ENCODE data around the gene TCEAL5.

TCEAL5 gene, protein sequence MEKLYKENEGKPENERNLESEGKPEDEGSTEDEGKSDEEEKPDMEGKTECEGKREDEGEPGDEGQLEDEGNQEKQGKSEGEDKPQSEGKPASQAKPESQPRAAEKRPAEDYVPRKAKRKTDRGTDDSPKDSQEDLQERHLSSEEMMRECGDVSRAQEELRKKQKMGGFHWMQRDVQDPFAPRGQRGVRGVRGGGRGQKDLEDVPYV

DNA sequence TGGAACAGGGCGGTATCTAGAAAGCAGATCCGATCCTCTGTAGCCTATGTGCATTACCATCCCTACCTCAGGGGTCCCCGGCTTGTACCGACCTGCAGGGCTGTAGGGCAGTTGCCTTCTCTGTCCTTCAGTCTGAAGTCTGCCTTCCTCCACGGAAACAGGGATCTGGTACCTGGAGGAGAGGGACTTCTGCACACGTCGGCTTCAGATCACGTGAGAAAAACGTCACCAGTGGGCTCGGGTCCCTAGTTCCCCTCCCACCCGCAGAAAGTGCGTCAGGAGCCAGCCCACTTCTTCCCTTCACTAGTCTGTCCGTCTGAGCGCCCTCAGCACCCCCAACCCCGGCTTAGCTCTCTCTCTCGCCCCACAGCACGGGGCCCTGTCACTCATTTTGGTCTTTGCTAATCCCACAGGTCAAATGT is at the start of gene TCEAL5:
TSS of gene TCEAL5 (minus strand) at position 170 of the 422 bp plus-strand sequence. CDS start 2,187 bp downstream, outside the sequence.
- TF ChIP-seq, protein P1, sequence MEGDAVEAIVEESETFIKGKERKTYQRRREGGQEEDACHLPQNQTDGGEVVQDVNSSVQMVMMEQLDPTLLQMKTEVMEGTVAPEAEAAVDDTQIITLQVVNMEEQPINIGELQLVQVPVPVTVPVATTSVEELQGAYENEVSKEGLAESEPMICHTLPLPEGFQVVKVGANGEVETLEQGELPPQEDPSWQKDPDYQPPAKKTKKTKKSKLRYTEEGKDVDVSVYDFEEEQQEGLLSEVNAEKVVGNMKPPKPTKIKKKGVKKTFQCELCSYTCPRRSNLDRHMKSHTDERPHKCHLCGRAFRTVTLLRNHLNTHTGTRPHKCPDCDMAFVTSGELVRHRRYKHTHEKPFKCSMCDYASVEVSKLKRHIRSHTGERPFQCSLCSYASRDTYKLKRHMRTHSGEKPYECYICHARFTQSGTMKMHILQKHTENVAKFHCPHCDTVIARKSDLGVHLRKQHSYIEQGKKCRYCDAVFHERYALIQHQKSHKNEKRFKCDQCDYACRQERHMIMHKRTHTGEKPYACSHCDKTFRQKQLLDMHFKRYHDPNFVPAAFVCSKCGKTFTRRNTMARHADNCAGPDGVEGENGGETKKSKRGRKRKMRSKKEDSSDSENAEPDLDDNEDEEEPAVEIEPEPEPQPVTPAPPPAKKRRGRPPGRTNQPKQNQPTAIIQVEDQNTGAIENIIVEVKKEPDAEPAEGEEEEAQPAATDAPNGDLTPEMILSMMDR (IDR thresholded peaks at IDR 0.05), result no peak

DNA sequence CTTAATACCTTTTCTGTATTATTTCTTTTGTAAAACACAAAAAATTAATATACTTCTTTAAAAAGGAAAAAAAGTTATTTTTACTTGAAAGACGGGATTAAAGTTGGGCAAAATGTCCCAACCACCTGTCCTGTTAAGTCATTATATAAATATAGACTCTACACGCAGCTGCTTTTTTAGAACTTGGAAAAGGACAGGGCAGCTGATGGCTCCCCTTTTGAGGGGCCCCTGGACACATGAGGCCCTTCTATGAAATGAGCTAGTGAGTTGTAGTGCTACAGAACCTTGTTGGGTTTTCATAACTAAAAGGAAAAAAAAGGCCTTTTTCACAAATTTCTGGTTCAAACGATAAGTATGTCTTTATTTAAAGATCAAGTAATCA is 34.8 kb upstream of the TCEAL5 start:
- TF ChIP-seq, protein P1 (IDR thresholded peaks at IDR 0.05), result no peak

DNA sequence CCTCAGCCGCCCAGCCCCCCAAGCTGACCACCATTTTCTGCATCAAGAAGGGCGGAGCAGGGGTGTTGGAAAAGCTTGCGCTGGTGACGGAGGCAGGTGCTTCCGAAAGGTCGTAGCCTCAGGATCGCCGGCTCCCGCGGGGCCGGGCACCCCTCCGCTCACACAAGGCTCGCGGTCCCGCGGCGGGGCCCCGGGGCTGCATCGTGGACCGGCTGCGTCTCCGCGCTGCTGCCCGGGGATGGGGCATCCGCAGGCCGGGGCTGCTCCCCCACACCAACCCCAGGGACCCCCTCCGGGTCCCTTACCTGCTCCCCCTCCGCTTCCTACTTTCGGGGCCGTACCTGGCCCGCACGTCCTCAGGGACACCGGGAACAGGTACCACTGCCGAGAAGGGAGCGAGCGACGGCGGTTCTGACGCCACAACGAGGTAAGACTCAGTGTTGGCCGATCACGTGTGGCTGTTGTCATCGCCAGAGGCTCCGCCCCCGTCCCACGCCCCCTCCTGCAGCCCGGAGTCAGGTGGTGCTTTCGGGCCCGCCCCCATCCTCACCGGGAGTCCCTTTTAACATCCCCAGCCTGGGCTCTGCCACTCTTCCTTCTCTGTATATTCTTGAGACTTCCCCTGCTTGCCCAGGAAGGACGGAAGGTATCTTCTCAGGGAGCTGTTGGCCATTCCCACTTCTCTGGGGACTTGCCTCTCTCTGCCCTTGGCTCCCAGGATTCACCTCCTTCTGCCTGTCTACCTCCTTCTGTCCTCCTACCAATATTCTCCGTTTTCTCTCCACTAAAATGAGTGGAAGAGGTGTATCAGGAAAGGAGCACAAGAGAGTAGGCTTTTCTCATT is 34.2 kb upstream of the TCEAL5 start, which contains the start of gene BEX2:
TSS of gene BEX2 (minus strand) at position 436 of the 844 bp plus-strand sequence. CDS start 1,014 bp downstream, outside the sequence.
- TF ChIP-seq, protein P1 (IDR thresholded peaks at IDR 0.05), result no peak

DNA sequence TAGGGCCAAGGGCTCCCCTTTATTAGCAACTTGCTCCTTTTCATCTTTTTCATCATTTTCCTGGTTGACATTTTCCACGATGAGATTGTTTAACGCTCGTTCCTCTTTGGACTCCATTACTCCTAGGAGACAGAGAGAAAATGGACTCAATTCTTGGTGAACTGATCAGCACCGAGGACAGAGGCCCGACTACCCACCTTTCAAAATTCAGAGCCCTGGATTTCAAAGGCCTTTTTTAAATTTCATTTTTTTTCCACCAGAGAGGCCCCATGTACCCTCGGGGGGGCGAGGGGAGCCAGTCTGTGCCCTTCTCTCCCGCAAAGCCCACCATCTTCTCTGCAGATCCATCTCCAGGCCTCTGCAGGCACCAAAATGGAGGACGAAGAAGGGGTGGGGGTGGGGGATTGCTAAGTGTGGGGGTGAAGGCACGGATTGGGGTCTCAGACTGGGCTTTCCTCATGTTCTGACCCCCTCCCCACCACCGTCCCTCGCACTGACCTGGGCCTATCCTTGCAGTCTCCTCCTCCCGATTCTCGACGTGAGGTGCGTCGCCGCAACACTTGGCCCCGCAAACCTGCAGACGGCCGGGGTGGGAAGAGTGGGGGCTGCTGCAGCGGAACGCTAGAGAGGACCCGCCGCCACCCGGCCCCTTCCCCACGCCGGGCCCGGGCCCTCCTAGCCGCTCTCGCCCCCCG is 33.5 kb upstream of the TCEAL5 start:
- TF ChIP-seq, protein P1 (IDR thresholded peaks at IDR 0.05), result no peak

DNA sequence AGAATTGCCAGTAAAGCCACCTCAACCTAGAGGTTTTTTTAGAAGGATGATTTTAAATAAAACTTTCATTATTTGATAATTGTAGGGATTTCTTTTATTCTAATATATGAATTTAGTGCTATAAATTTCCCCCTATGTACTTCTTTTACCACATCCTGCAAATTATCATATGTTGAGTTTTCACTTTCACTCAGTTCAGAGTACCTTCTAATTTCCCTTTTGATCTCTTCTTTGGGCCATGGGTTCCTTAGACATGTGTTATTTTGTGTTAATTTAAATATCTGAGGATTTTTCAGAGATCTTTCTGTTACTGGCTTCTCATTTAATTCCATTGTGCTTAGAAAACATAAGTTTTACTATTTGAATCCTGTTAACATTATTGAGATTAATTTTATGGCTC is 28.2 kb upstream of the TCEAL5 start:
- TF ChIP-seq, protein P1 (IDR thresholded peaks at IDR 0.05), result no peak

DNA sequence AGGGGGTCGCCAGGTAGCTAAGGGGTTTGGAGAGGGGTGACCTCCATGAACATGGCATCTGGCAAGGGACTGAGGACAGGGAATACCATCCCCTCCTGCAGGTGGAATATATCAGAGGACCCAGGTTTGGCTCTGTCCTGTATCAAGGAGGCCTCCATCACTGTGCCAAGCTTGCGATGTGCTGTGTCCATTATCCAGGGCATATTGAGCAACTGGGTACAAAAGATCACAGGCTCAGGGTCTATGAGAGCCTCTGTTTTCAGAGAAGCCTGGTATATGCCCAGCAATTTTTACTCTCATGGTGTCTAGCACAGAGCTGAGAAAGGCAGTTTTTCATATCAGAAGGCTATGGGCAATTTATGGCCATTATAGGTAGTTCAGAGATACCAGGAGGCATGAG is 16.6 kb upstream of the TCEAL5 start:
- TF ChIP-seq, protein P1 (IDR thresholded peaks at IDR 0.05), result no peak

DNA sequence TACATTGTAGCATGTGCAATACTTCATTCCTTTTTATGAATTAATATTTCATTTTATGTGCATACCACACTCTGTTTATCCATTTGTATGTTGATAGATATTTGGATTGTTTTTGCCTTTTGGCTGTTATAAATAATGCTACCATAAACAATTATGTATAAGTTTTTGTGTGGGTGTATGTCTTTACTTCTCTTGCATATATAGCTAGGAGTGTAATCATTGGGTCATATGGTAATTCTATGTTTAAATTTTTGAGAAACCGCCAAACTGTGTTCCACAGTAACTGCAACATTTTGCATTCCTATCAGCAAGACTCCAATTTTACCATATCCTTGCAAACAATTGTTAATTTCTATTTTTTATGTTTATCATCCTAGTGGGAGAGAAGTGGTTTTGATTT is 3.1 kb upstream of the TCEAL5 start:
- TF ChIP-seq, protein P1 (IDR thresholded peaks at IDR 0.05), result no peak

Measured in LNCAP (cell line).